MM.1S (cell line): ENCODE measurements around the gene GGA2.

Experiments
- DNase-seq: peaks from one replicate; pipeline ENCODE4 v3.0.0-alpha.2; 2015
- H2AFZ ChIP-seq: fragments of 300-600 bp; sonication (generic); 2 replicates; pipeline ENCODE4 v1.6.0; 2016; ENCODE audit warnings: antibody characterized with exemption, low read length
- H3F3A ChIP-seq: fragments of 300-600 bp; sonication (generic); 2 replicates; pipeline ENCODE4 v1.6.1; 2016; ENCODE audit warnings: mild to moderate bottlenecking, antibody characterized with exemption, low read length, moderate library complexity, mixed read lengths; ENCODE audit not compliant: insufficient read depth
- H3K27ac ChIP-seq: fragments of 300-600 bp; sonication (generic); 2 replicates; pipeline ENCODE4 v1.5.1; 2016; ENCODE audit warnings: mild to moderate bottlenecking, low read length
- H3K27me3 ChIP-seq: fragments of 300-600 bp; sonication (generic); replicated peaks from 2 replicates; pipeline ENCODE4 v1.6.0; 2016; ENCODE audit warnings: low read length; ENCODE audit not compliant: insufficient read depth
- H3K36me3 ChIP-seq: fragments of 300-600 bp; sonication (generic); replicated peaks from 2 replicates; pipeline ENCODE4 v1.6.1; 2016; ENCODE audit warnings: mild to moderate bottlenecking, low read length, mixed read lengths; ENCODE audit not compliant: insufficient read depth
- H3K4me1 ChIP-seq: fragments of 300-600 bp; sonication (generic); 2 replicates; pipeline ENCODE4 v1.6.1; 2016; ENCODE audit warnings: low read length, mixed read lengths
- H3K4me2 ChIP-seq: fragments of 300-600 bp; sonication (generic); 2 replicates; pipeline ENCODE4 v1.6.0; 2016; ENCODE audit warnings: low read depth, low read length
- H3K4me3 ChIP-seq: fragments of 300-600 bp; sonication (generic); 2 replicates; pipeline ENCODE4 v1.5.1; 2016; ENCODE audit warnings: low read length, mixed read lengths
- H3K79me2 ChIP-seq: fragments of 300-600 bp; sonication (generic); 2 replicates; pipeline ENCODE4 v1.6.1; 2016; ENCODE audit warnings: mixed run types, low read length, mixed read lengths
- H3K9ac ChIP-seq: fragments of 300-600 bp; sonication (generic); 2 replicates; pipeline ENCODE4 v1.6.1; 2016; ENCODE audit warnings: low read length, mixed read lengths
- H3K9me2 ChIP-seq: fragments of 300-600 bp; sonication (generic); replicated peaks from 2 replicates; pipeline ENCODE4 v1.6.1; 2016; ENCODE audit warnings: mild to moderate bottlenecking, low read length, mixed read lengths; ENCODE audit not compliant: insufficient read depth
- H3K9me3 ChIP-seq: fragments of 300-600 bp; sonication (generic); replicated peaks from 2 replicates; pipeline ENCODE4 v1.6.1; 2016; ENCODE audit warnings: mild to moderate bottlenecking, low read length, mixed read lengths; ENCODE audit not compliant: insufficient read depth
- H4K20me1 ChIP-seq: fragments of 300-600 bp; sonication (generic); 2 replicates; pipeline ENCODE4 v1.6.1; 2016; ENCODE audit warnings: mild to moderate bottlenecking, low read length, moderate library complexity, mixed read lengths; ENCODE audit not compliant: insufficient read depth
- EZH2 ChIP-seq: fragments of 300-600 bp; sonication (generic); optimal IDR thresholded peaks from 2 replicates; pipeline ENCODE3; 2017; ENCODE audit warnings: low read depth, mild to moderate bottlenecking, antibody characterized with exemption, low read length, mixed read lengths
- EZH2phosphoT487 ChIP-seq: fragments of 300-600 bp; sonication (generic); IDR thresholded peaks from 2 replicates; pipeline ENCODE4 v1.6.1; 2018; ENCODE audit warnings: antibody characterized with exemption, low read length
- TF ChIP-seq, protein P1 (sequence below): fragments of 300-600 bp; sonication (generic); IDR thresholded peaks from 2 replicates; pipeline ENCODE4 v1.5.1; 2016; ENCODE audit warnings: antibody characterized with exemption, low read length, mixed read lengths

GGA2 gene

DNA sequence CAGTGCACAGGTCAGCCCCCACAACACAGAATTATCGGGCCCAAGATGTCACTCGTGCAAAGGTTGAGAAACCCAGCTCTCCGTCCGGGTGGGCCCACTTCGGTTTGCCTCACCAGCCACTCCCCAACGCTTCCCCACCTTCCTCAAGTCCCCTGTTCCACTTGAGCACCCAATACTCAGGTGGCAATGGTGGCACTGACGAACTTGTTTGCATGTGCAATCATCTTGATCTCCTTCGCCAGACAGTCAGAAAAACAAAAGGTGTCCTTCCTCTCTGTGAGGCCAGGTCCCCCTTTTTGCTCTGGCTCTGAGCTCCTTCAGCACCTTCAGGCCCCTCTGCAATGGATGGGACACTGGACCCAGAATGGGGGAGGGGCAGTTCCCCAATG, 3.7 kb downstream of the GGA2 start:
- H3F3A ChIP-seq: peaks cover 4% of the 10 kb centered on the region; the same call in 1 of the 2 replicates
- 0 out of 2 replicates have a peak, but pooled peaks cover 5% of the 10 kb centered on the region for H3K4me1 ChIP-seq
- no peak overlapping the region for H3K4me3 ChIP-seq
- peaks cover 89% of the 10 kb centered on the region for H3K79me2 ChIP-seq
- H3K4me2 ChIP-seq: no peak overlapping the region
- no peaks in the 10 kb centered on the region for H3K27me3 ChIP-seq
- no peak for DNase-seq
- H4K20me1 ChIP-seq: peaks cover 37% of the 10 kb centered on the region
- H3K9me2 ChIP-seq: no peaks in the 10 kb centered on the region
- no peak overlapping the region for H2AFZ ChIP-seq
- no peak overlapping the region for H3K27ac ChIP-seq
- TF ChIP-seq, protein P1, sequence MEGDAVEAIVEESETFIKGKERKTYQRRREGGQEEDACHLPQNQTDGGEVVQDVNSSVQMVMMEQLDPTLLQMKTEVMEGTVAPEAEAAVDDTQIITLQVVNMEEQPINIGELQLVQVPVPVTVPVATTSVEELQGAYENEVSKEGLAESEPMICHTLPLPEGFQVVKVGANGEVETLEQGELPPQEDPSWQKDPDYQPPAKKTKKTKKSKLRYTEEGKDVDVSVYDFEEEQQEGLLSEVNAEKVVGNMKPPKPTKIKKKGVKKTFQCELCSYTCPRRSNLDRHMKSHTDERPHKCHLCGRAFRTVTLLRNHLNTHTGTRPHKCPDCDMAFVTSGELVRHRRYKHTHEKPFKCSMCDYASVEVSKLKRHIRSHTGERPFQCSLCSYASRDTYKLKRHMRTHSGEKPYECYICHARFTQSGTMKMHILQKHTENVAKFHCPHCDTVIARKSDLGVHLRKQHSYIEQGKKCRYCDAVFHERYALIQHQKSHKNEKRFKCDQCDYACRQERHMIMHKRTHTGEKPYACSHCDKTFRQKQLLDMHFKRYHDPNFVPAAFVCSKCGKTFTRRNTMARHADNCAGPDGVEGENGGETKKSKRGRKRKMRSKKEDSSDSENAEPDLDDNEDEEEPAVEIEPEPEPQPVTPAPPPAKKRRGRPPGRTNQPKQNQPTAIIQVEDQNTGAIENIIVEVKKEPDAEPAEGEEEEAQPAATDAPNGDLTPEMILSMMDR: no peak
- no peak for TF ChIP-seq EZH2phosphoT487
- no peak for TF ChIP-seq EZH2
- no peaks in the 10 kb centered on the region for H3K9me3 ChIP-seq
- H3K36me3 ChIP-seq: no peaks in the 10 kb centered on the region
- H3K9ac ChIP-seq: no peak overlapping the region

DNA sequence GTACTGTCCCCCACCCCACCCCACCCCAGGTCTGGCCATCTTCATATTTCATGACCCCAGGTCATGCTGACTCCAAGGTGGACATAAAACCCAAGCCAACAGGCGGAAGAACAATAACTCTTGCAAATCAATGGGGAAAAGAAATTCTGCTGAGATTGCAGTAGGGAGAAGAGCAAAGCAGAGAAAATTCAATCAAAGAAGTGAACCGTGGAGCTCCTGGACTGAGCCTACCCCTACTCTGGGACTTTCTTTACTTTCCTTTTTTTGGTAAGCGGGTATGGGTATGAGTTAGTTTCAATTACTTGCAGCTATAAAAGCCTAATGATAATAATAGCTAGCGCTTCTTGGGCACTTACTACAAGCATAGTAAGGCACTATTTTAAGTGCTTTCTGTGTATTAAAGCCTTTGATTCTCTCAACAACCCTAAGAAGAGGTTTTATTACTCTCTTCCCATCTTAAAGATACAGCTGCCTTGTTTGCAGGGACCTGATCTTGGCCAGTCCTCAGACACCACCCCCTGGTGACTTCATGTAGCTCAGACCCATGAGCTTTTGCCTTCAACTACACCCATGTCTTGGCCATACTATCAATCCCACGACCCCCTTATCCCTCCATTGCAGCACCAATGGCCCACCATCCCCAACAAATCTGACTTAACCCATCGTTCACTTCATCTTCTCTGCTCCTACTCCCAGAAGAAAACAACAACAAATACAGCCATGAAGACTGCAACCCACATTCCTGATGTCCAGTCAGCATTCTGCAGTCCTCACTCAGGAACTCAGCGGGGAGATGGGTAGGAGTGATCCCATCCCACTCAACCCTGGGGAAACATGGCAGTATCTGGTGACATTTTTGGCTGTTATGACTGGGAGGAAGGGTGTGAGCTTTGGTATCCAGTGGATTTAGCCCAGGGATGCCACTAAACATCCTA, 4.4 kb downstream of the GGA2 start:
- Histone ChIP-seq H3K27me3 (no peaks in the 10 kb centered on the region), H2AFZ (no peak overlapping the region), H3K79me2 (peaks cover 96% of the 10 kb centered on the region), H3F3A (no peaks in the 10 kb centered on the region), H3K4me1 (0 out of 2 replicates have a peak, but pooled peaks cover 5% of the 10 kb centered on the region), H3K9me3 (no peaks in the 10 kb centered on the region), H3K27ac (no peak overlapping the region), H3K9me2 (no peaks in the 10 kb centered on the region), H3K36me3 (no peaks in the 10 kb centered on the region), H4K20me1 (peaks cover 40% of the 10 kb centered on the region), H3K4me3 (no peak overlapping the region), H3K9ac (no peak overlapping the region), H3K4me2 (no peak overlapping the region)
- TF ChIP-seq, protein P1: no peak
- TF ChIP-seq EZH2phosphoT487 (no peak), EZH2 (no peak)
- DNase-seq: no peak

DNA sequence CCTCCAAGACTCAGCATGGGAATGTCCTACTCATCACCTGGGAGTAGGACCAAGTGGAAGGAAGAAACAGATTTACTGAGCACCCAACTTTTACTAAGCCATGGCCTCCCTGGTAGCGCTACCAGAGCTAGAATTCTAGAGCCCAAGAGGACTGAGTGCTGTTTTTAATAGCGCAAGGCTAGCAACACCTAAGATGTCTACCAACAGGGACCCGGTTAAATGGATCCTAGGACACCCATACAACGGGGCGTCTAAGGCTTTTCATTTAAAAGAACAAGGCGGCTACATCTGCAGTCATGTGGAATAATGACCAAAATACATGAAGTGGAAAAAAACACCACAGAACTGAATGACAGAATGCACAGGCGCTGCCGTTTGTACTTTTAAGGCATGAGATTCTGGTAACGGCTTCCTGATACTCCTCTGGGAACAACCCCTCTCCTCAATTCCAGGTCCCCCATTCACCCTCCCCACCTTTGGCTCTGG, 5.1 kb downstream of the GGA2 start:
- no peaks in the 10 kb centered on the region for H3K27me3 ChIP-seq
- H3K4me2 ChIP-seq: no peak overlapping the region
- H3F3A ChIP-seq: no peaks in the 10 kb centered on the region
- 0 out of 2 replicates have a peak, but pooled peaks cover 5% of the 10 kb centered on the region for H3K4me1 ChIP-seq
- no peak overlapping the region for H3K9ac ChIP-seq
- H3K4me3 ChIP-seq: no peak overlapping the region
- H3K9me2 ChIP-seq: no peaks in the 10 kb centered on the region
- no peak for DNase-seq
- peaks cover 47% of the 10 kb centered on the region for H4K20me1 ChIP-seq
- H3K79me2 ChIP-seq: peaks cover 98% of the 10 kb centered on the region
- TF ChIP-seq, protein P1: no peak
- TF ChIP-seq EZH2 (no peak), EZH2phosphoT487 (no peak)
- H3K9me3 ChIP-seq: no peaks in the 10 kb centered on the region
- no peak overlapping the region for H3K27ac ChIP-seq
- no peaks in the 10 kb centered on the region for H3K36me3 ChIP-seq
- H2AFZ ChIP-seq: no peak overlapping the region
